HG03103 (cell line): ENCODE results near the gene PLCG2.

Source experiments
- ATAC-seq: cut with Tn5 transposase; IDR thresholded peaks from one replicate; pipeline ENCODE4 v1.9.1; 2021; ENCODE audit warnings: low read depth; ENCODE audit not compliant: unreplicated experiment

The PLCG2 gene

DNA sequence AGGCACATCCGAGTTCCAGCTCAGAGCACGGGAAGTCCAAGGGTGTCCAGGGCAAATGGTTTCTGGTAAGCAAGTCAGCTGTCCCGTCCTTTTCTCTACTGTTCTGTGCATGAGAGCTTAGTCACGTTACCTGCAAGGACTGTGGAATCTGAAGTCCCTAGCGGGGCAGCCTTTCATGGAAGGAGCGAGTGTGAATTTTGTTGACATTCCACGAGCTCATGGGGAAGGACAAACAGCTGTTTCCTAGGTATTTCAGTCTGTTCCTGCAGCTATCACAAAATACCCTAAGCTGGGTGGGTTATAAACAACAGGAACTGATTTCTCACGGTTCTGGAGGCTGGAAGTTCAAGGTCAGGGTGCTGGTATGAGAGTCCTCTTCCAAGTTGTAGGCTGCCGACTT lies 122.9 kb downstream of the PLCG2 start:
- no peak for ATAC-seq

GRCh38 chr16:81904320-81904719 lies 125.2 kb downstream of the PLCG2 start:
- no peak for ATAC-seq

DNA sequence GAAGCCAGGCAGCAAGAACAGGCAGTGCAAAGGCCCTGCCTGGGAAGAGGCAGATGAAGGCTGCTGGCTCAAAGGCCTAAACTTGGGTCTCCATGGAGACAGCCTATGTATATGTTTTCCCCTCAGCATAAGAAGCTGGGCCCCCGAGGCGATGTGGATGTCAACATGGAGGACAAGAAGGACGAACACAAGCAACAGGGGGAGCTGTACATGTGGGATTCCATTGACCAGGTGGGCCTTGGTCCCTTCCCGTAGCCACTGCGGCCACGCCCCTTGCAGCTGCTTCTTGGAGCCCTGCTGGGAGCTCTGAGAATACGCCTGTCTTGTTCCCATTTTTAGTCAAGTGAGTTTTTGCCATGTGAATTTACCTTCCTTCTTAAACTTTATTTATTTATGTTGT lies 126.2 kb downstream of the PLCG2 start:
- ATAC-seq, result no peak

- no peak for ATAC-seq
These were observed 128.6 kb downstream of the PLCG2 start for GRCh38 chr16:81907681-81908080.

DNA sequence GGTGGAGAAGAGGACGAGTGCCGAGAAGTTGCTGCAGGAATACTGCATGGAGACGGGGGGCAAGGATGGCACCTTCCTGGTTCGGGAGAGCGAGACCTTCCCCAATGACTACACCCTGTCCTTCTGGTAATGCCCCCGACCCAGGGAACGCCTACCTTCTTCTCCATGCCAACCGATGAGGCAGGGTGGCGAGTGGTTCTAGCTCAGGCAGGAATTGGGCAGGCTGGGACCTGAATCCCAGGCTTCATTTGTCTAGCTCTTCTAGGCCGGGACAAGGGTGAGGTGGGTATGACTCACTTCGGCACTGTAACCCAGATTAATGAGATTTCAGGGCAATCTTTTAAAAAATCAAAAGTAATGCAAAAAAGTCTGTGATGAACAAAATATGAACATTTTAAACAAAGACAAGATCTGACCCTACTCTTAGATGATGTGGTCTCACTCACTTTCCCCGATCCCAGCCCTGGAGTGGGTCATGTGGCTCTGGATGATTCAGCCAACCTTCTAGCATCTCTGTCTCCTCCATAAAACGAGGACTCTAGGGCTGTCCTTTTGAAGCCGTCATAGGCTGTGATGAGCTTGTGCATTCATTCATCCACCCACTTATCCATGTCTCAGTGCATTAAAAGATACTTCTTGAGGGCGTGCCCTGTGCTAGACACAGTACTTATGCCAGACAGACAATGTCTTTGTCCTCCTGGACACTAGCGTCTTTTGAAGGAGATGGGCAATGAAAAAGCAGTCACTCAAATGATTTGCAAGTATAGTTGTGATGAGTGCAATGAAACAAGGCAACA lies 129.6 kb downstream of the PLCG2 start:
- ATAC-seq, result no peak

- no peak for ATAC-seq
These were observed 131.3 kb downstream of the PLCG2 start for GRCh38 chr16:81910366-81910885.

DNA sequence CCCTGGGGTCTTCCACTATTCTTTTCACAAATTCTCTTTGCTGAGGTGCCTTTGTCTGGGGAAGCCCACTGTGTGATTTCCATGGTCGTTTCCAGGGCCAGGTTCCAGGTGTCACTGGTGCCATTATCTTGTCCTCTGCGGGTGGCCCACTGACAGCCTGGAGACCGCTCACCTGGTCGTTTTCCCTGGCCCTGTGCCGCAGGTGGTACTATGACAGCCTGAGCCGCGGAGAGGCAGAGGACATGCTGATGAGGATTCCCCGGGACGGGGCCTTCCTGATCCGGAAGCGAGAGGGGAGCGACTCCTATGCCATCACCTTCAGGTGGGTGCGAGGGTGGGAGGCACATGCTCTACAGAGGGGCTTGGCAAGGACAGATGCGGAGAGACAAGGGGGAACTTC lies 133.3 kb downstream of the PLCG2 start:
- no peak for ATAC-seq

- no peak for ATAC-seq
These were observed 134.1 kb downstream of the PLCG2 start for GRCh38 chr16:81913222-81913621.

- no peak for ATAC-seq
These were observed 138.3 kb downstream of the PLCG2 start for GRCh38 chr16:81917375-81917774.

DNA sequence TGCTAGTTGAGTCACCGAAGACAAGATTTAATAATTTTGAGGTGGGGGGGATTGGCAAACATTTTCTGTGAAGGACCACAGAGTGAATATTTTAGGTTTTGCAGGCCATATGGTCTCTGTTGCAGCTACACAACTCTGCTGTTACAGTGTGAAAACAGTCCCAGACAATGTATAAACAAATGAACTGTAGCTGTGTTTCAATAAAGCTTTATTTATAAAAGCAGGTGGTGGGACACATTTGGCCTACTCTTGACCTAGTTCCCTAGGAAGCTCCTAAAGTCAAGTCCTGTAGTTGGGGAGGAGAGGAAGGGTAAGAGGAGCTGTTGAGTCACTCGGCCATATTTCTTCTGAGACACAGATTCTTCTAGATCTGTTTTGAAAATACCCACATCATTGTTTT lies 139.8 kb downstream of the PLCG2 start:
- no peak for ATAC-seq

GRCh38 chr16:81920498-81920897 lies 141.4 kb downstream of the PLCG2 start:
- ATAC-seq, result no peak

DNA sequence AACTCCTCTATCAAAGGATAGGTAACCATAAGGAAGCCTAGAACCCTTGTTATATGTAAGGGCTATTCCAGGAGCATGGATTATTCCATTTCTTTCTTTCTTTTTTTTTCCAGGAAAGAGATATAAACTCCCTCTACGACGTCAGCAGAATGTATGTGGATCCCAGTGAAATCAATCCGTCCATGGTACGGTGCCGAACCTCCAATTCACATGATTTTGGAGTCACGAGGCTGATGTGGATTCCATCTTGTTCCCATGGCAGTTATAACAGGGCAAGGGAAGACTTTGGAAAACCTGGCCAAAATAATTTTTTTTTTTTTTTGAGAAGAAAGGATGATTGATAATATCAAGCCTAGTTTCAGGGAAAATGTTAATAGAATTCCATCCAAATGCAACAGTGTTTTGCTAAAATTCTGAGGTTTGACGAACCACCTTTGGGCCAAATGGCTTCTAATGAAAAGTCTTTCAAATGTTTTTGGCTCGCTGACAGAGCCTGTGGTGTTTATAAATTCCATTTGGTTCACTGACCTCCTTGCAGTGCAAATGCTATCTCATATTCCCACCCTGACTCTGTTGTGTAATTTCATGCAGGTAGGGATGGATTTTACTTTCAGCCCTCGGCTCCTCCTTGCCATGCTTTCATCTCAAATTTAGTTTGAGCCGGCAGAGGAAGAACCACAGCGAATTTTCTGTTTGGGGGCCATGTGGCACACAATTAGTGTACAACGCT lies 142.2 kb downstream of the PLCG2 start:
- no peak for ATAC-seq

DNA sequence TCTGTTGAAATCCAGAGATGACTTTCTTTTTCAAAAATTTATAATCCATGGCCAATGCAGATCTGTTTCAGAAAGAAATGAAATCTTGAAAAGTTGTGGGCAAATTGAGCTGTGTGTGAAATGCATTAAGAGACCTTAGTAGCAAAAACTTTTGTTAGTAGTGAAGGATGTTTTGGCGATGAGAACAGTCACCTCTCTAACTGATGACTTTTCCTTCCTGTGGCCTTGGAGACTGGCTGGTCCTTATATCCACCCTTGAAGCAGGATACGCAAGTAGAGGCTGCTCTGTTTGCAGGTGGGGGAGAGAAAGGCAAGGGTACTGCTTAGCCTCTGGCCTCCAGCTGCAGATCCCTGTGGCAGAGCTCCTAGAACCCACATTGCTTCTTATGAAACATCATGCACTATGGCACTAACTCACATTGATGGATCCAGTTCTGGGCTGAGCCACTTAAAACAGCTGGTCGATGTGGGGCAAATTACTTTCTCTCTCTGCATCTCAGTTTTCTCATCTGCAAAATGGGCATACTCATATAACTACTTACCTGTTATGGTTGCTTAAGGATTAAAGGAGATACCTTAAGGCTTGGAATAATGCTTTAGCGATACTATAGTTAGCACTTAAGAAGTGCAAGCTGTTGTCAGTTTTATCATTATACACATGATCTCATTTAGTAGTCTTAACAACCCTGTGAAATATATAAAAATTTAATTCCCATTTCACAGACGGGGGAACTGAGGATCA lies 142.9 kb downstream of the PLCG2 start:
- ATAC-seq, result no peak

DNA sequence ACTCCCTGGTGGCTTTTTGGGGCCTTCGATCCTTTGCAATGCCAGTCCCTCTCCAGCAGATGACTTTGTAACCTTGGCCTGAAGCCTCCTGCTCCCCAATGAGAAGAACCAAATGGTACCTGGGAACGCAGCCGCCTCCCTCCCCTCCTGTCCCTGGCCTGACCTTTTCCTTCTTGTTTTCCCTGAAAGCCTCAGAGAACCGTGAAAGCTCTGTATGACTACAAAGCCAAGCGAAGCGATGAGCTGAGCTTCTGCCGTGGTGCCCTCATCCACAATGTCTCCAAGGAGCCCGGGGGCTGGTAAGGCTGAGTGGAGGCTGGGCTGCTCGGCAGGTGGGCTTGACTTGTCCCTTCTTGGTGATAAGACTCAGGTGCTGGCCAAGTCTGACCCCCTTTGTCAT lies 144.2 kb downstream of the PLCG2 start:
- ATAC-seq, result no peak

DNA sequence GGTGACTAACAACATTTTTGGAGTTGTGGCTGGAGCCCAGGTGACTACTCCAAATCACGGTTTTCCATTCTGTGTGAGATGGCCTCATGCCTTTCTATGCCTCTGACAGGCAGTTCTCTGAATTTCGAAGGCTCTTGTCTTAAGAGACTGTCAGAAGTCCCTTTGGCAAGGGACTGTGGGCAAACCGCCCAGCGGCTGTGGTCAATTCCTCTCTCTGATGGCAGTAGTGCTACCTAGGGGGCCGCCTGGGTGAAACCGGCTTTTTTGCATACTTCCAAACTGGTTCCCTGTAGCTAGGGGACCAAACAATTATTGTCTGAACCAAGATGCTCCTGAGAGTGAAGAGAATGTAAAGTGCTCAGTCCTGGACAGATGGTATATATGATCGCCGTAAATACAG lies 145.9 kb downstream of the PLCG2 start:
- ATAC-seq, result no peak

DNA sequence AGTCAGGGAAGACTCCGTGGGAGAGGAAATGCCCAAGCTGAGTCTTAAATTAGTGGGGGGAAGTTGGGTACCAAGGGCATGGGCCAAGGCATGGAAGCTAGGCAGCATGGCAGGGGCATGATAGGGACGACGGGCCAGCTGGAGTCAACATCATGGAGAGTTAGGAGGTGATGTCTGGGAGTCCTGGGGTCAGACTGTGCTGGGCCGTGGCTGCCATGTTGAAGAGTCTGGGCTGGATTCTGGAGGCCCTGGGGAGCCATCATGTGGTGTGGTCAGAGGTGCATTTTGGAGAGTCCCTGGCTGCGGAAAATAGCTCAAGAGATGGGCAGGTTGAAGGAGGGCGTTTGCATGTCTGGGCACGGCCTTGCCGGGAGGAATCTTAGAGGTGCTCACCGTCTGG lies 146.9 kb downstream of the PLCG2 start:
- ATAC-seq, result no peak

GRCh38 chr16:81927561-81928185 lies 148.6 kb downstream of the PLCG2 start:
- no peak for ATAC-seq

GRCh38 chr16:81928271-81928918 lies 149.3 kb downstream of the PLCG2 start:
- ATAC-seq, result no peak

- ATAC-seq, result no peak
These were observed 149.9 kb downstream of the PLCG2 start for GRCh38 chr16:81928975-81929374.

DNA sequence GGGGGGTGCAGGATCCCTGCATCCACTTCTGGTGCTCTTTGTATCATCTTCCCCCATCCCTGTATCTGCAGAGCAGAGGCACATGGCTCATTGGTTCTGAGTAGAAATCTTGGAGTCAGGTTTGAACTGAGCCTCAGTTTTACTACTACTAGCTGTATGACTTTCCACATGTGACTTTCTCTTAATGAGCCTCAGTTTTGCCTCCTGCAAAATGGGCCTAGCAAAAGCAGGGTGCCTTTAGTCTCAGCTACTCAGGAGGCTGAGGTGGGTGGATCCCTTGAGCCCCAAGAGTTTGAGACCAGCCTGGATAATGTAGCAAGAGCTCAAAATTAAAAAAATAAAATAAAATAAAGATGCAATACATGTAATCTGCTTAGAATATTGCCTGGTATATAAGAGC lies 150.8 kb downstream of the PLCG2 start:
- no peak for ATAC-seq
